Panc1 (cell line): Measurements from ENCODE around the gene DUSP14.

ENCODE experiments used
- CTCF ChIP-seq: fragments of 450-650 bp; IDR thresholded peaks from 2 replicates; pipeline ENCODE4 v1.5.1; 2017; ENCODE audit warnings: mild to moderate bottlenecking
- POLR2AphosphoS5 ChIP-seq: IDR thresholded peaks from 2 replicates; pipeline ENCODE4 v1.6.1; 2012; ENCODE audit warnings: mild to moderate bottlenecking, low read depth, low read length, moderate library complexity
- REST ChIP-seq, 2 experiments: IDR thresholded peaks; 2 replicates each; pipeline ENCODE4 v1.6.1; 2011 to 2012; ENCODE audit warnings: low read depth in 2 of 2, control low read depth in 1 of 2, low read length in 1 of 2, mild to moderate bottlenecking in 1 of 2, moderate library complexity in 1 of 2; ENCODE audit not compliant: insufficient read depth in 1 of 2
- TCF7L2 ChIP-seq: IDR thresholded peaks from 2 replicates; pipeline ENCODE4 v1.6.1; 2011; ENCODE audit warnings: mild to moderate bottlenecking, low read depth, low read length, inconsistent platforms

GRCh38 chr17:37527249-37527851 is 37.7 kb downstream of the DUSP14 start:
- TF ChIP-seq CTCF (peak; percentile 71), REST (IDR thresholded peaks at IDR 0.05; ENCODE audit: insufficient read depth in 1 of 2, low read depth in 2 of 2, low read length in 1 of 2) (no peak), POLR2AphosphoS5 (no peak), TCF7L2 (no peak)
